ENCODE data around the gene PIK3CA.
A peak's percentile ranks its signal among the peaks of the same experiment; 100 is the strongest.

Gene PIK3CA

DNA sequence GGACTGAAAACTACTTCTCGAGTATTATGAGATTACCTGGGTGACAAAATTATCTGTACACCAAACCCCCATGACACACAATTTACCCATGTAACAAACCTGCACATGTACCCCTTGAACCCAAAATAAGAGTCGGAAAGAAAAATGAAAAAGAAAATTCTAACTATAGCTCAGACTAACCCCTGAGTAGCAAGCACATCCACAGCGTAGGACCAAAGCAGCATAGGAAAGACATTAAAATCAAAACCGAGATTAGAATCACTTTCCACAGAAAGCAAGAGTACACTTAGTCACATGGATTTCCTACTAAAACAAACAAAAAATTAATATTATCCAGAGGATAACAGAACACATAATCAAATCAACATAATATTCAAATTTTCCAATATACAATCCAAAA, 6.3 kb upstream of the PIK3CA start:
- no peak for DNase-seq
- Histone ChIP-seq H4K20me1 (ENCODE audit: insufficient read depth, low read length) (no peaks in the 10 kb centered on the region), H3K4me2 (ENCODE audit: insufficient read depth, low read length) (no peak overlapping the region), H3K79me2 (ENCODE audit: insufficient read depth, low read length) (no peaks in the 10 kb centered on the region), H3K36me3 (ENCODE audit: insufficient read depth, low read length) (no peaks in the 10 kb centered on the region), H3K27me3 (ENCODE audit: insufficient read depth, low read length, poor library complexity) (no peaks in the 10 kb centered on the region), H2AFZ (ENCODE audit: low read depth, low read length) (no peak overlapping the region), H3K27ac (ENCODE audit: low read length) (no peak overlapping the region), H3K4me1 (ENCODE audit: insufficient read depth, low read length) (peaks cover 7% of the 10 kb centered on the region), H3K9me3 (ENCODE audit: insufficient read depth, low read length, severe bottlenecking) (no peaks in the 10 kb centered on the region), H3K9ac (ENCODE audit: low read depth, low read length) (no peak overlapping the region), H3K4me3 (ENCODE audit: low read depth in 1 of 2, low read length in 2 of 2) (no peak overlapping the region)
- ATAC-seq (ENCODE audit: insufficient read depth, low read depth): no peak
- TF ChIP-seq, protein P1, sequence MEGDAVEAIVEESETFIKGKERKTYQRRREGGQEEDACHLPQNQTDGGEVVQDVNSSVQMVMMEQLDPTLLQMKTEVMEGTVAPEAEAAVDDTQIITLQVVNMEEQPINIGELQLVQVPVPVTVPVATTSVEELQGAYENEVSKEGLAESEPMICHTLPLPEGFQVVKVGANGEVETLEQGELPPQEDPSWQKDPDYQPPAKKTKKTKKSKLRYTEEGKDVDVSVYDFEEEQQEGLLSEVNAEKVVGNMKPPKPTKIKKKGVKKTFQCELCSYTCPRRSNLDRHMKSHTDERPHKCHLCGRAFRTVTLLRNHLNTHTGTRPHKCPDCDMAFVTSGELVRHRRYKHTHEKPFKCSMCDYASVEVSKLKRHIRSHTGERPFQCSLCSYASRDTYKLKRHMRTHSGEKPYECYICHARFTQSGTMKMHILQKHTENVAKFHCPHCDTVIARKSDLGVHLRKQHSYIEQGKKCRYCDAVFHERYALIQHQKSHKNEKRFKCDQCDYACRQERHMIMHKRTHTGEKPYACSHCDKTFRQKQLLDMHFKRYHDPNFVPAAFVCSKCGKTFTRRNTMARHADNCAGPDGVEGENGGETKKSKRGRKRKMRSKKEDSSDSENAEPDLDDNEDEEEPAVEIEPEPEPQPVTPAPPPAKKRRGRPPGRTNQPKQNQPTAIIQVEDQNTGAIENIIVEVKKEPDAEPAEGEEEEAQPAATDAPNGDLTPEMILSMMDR (IDR thresholded peaks at IDR 0.05; ENCODE audit: borderline replicate concordance, extremely low read depth, low read length, poor library complexity, severe bottlenecking): no peak
- TF ChIP-seq EZH2 (IDR thresholded peaks at IDR 0.05; ENCODE audit: borderline replicate concordance, low read depth, low read length, severe bottlenecking): no peak

DNA sequence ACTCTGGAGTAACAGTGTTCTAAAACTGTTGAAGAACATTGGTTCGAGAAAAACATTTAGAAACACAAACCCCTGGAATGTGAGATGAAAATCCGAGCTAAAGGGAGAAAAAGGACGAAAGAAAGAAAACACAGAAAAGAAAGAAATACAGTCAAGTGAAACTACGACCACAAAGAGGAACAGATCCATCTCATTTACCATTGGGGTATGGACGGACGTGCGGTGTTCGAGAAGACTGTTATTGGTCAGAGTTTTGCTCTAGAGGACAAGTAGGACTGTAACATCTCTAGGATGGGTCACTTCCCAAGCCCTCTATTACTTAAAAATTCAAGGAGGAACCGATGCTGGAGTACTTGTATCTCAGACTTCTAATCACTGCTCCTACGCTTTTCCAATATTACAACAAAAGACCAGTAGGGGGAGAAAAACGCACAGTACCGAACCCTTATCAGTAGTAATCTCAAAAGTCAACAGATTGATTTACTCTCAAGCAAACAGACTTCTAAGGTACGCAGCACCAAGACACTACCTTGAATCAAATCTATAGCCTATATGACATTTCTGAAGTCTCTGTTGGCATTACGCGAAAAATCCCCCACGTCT, 1.1 kb upstream of the PIK3CA start:
- peak overlapping the region; percentile 91 for H3K9ac ChIP-seq (ENCODE audit: low read depth, low read length)
- peak overlapping the region; percentile 83 for H3K4me2 ChIP-seq (ENCODE audit: insufficient read depth, low read length)
- H2AFZ ChIP-seq (ENCODE audit: low read depth, low read length): peak overlapping the region; percentile 81
- H3K9me3 ChIP-seq (ENCODE audit: insufficient read depth, low read length, severe bottlenecking): no peaks in the 10 kb centered on the region
- H3K27ac ChIP-seq (ENCODE audit: low read length): peak overlapping the region; percentile 84
- peaks cover 36% of the 10 kb centered on the region for H3K4me1 ChIP-seq (ENCODE audit: insufficient read depth, low read length)
- TF ChIP-seq EZH2 (IDR thresholded peaks at IDR 0.05; ENCODE audit: borderline replicate concordance, low read depth, low read length, severe bottlenecking): no peak
- TF ChIP-seq, protein P1 (IDR thresholded peaks at IDR 0.05; ENCODE audit: borderline replicate concordance, extremely low read depth, low read length, poor library complexity, severe bottlenecking): peak; percentile 81
- ATAC-seq (ENCODE audit: insufficient read depth, low read depth) (peak; percentile 27), DNase-seq (peak; percentile 50)
- peak overlapping the region; percentile 66 to 86 for H3K4me3 ChIP-seq (ENCODE audit: low read depth in 1 of 2, low read length in 2 of 2)
- peaks cover 25% of the 10 kb centered on the region; the same call in 1 of the 2 replicates for H4K20me1 ChIP-seq (ENCODE audit: insufficient read depth, low read length)
- no peaks in the 10 kb centered on the region for H3K27me3 ChIP-seq (ENCODE audit: insufficient read depth, low read length, poor library complexity)
- no peaks in the 10 kb centered on the region for H3K36me3 ChIP-seq (ENCODE audit: insufficient read depth, low read length)
- peaks cover 38% of the 10 kb centered on the region for H3K79me2 ChIP-seq (ENCODE audit: insufficient read depth, low read length)

DNA sequence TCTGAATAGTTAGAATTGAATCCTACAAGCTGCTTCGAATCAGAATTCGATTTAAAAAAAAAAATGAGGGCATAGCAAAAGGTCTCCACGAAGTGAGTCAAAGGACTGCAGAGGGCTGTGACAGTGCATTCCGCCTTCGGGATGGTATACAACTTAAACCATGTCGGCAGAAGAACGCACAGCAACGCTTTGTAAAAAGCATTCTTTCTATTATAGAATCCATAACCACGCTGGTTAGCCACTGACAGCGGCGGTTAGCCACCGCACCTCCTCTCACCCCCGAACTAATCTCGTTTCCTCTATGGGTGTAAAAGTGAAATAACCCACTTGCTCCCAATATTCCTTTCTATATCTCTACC, 664 bp upstream of the PIK3CA start:
- H2AFZ ChIP-seq (ENCODE audit: low read depth, low read length): peak overlapping the region; percentile 81
- no peak for DNase-seq
- no peaks in the 10 kb centered on the region for H3K27me3 ChIP-seq (ENCODE audit: insufficient read depth, low read length, poor library complexity)
- peaks cover 43% of the 10 kb centered on the region for H3K79me2 ChIP-seq (ENCODE audit: insufficient read depth, low read length)
- H3K36me3 ChIP-seq (ENCODE audit: insufficient read depth, low read length): no peaks in the 10 kb centered on the region
- H3K4me1 ChIP-seq (ENCODE audit: insufficient read depth, low read length): peaks cover 36% of the 10 kb centered on the region
- H4K20me1 ChIP-seq (ENCODE audit: insufficient read depth, low read length): peaks cover 30% of the 10 kb centered on the region
- TF ChIP-seq, protein P1 (IDR thresholded peaks at IDR 0.05; ENCODE audit: borderline replicate concordance, extremely low read depth, low read length, poor library complexity, severe bottlenecking): no peak
- TF ChIP-seq EZH2 (IDR thresholded peaks at IDR 0.05; ENCODE audit: borderline replicate concordance, low read depth, low read length, severe bottlenecking): no peak
- peak; percentile 41 for ATAC-seq (ENCODE audit: insufficient read depth, low read depth)
- H3K4me3 ChIP-seq (ENCODE audit: low read depth in 1 of 2, low read length in 2 of 2): peak overlapping the region; percentile 66 to 86
- H3K4me2 ChIP-seq (ENCODE audit: insufficient read depth, low read length): peak overlapping the region; percentile 83
- H3K9me3 ChIP-seq (ENCODE audit: insufficient read depth, low read length, severe bottlenecking): no peaks in the 10 kb centered on the region
- peak overlapping the region; percentile 84 for H3K27ac ChIP-seq (ENCODE audit: low read length)
- H3K9ac ChIP-seq (ENCODE audit: low read depth, low read length): peak overlapping the region; percentile 91

All from DND-41 (cell line).